Bronchial epithelial cell (primary cell): Measurements from ENCODE around the gene HSPA2. TPM values are rescaled to one million over a fixed set of nuclear protein-coding genes. Genes with fewer than 3 reads are reported as not detected.
"Not testable (repeated sequence)": the region's sequence is repeated elsewhere in the genome, so short reads cannot be mapped to it uniquely, and the experiment has no call there.

Experiments
- DNase-seq: peaks from one replicate; pipeline ENCODE4 v3.0.0-alpha.2; 2010; ENCODE audit warnings: low read depth
- FAIRE-seq: peaks from 2 replicates; lab custom pipeline; 2011; peaks lifted over from hg19 to GRCh38; lab: Jason Lieb, UNC
- H3K27me3 ChIP-seq: 2 replicates; pipeline ENCODE4 v1.5.1; 2011; ENCODE audit warnings: low read length; ENCODE audit not compliant: control insufficient read depth, insufficient read depth
- H3K36me3 ChIP-seq: 2 replicates; pipeline ENCODE4 v1.5.1; 2011; ENCODE audit warnings: low read length; ENCODE audit not compliant: control insufficient read depth, insufficient read depth
- H3K4me3 ChIP-seq: 2 replicates; pipeline ENCODE4 v1.5.1; 2011; ENCODE audit warnings: mild to moderate bottlenecking, low read depth, low read length, control low read depth
- CTCF ChIP-seq: IDR thresholded peaks from 2 replicates; pipeline ENCODE4 v1.5.1; 2011; ENCODE audit warnings: mild to moderate bottlenecking, moderate library complexity, low read length, control low read depth, inconsistent platforms; ENCODE audit not compliant: insufficient read depth, severe bottlenecking
- total RNA-seq: library from RNA; depleted of rRNA; stranded (reverse); fragments of >200 nt; gene quantifications from 2 replicates; pipeline ENCODE4 v1.2.1, GENCODE V29; 2014

HSPA2 gene
- total RNA-seq, 1 donor from 2014 or later, result 1.6 TPM

- TF ChIP-seq CTCF, result no peak
- no peak for FAIRE-seq
- peaks cover 5% of the 10 kb centered on the region for H3K27me3 ChIP-seq
Measured at GRCh38 chr14:64549016-64549415, 8.5 kb downstream of the HSPA2 start.

GRCh38 chr14:64549791-64550620 is 9.5 kb downstream of the HSPA2 start, which contains the start of gene PPP1R36:
PPP1R36 (plus strand) TSS chr14:64549961; CDS start chr14:64549998, 37 bp downstream.
- Histone ChIP-seq H3K36me3 (no peaks in the 10 kb centered on the region), H3K27me3 (peaks cover 7% of the 10 kb centered on the region), H3K4me3 (peak within 1 kb of the TSS; percentile 9)
- DNase-seq (no peak), FAIRE-seq (no peak)
- no peak for TF ChIP-seq CTCF

More at GRCh38 chr14:64549016-64549415, 8.5 kb downstream of the HSPA2 start:
- DNase-seq, result peak; percentile 30
- H3K36me3 ChIP-seq, result no peaks in the 10 kb centered on the region
- H3K4me3 ChIP-seq, result no peak overlapping the region

- Histone ChIP-seq H3K4me3 (no peak overlapping the region), H3K36me3 (no peaks in the 10 kb centered on the region), H3K27me3 (peaks cover 7% of the 10 kb centered on the region)
- no peak for TF ChIP-seq CTCF
- DNase-seq, result no peak
- no peak for FAIRE-seq
Measured at GRCh38 chr14:64550621-64551333, 10.2 kb downstream of the HSPA2 start.

GRCh38 chr14:64554556-64554955 is 14.0 kb downstream of the HSPA2 start:
- Histone ChIP-seq H3K4me3 (no peak overlapping the region), H3K36me3 (no peaks in the 10 kb centered on the region), H3K27me3 (peaks cover 7% of the 10 kb centered on the region)
- FAIRE-seq (no peak), DNase-seq (no peak)
- TF ChIP-seq CTCF, result no peak

- peak; percentile 61 for DNase-seq
- no peak for FAIRE-seq
- H3K36me3 ChIP-seq, result no peaks in the 10 kb centered on the region
- H3K27me3 ChIP-seq, result peaks cover 2% of the 10 kb centered on the region
- TF ChIP-seq CTCF, result no peak
- no peak overlapping the region for H3K4me3 ChIP-seq
Measured at GRCh38 chr14:64556526-64556925, 16.0 kb downstream of the HSPA2 start.

- FAIRE-seq, H3K36me3 ChIP-seq, DNase-seq, H3K27me3 ChIP-seq, H3K4me3 ChIP-seq: not testable (repeated sequence)
Measured at GRCh38 chr14:64558216-64558615, 17.7 kb downstream of the HSPA2 start.
